ENCODE data around the gene ZKSCAN3.
A peak's percentile ranks its signal among the peaks of the same experiment; 100 is the strongest.
"Not testable (repeated sequence)": the region's sequence is repeated elsewhere in the genome, so short reads cannot be mapped to it uniquely, and the experiment has no call there.

Gene ZKSCAN3

DNA sequence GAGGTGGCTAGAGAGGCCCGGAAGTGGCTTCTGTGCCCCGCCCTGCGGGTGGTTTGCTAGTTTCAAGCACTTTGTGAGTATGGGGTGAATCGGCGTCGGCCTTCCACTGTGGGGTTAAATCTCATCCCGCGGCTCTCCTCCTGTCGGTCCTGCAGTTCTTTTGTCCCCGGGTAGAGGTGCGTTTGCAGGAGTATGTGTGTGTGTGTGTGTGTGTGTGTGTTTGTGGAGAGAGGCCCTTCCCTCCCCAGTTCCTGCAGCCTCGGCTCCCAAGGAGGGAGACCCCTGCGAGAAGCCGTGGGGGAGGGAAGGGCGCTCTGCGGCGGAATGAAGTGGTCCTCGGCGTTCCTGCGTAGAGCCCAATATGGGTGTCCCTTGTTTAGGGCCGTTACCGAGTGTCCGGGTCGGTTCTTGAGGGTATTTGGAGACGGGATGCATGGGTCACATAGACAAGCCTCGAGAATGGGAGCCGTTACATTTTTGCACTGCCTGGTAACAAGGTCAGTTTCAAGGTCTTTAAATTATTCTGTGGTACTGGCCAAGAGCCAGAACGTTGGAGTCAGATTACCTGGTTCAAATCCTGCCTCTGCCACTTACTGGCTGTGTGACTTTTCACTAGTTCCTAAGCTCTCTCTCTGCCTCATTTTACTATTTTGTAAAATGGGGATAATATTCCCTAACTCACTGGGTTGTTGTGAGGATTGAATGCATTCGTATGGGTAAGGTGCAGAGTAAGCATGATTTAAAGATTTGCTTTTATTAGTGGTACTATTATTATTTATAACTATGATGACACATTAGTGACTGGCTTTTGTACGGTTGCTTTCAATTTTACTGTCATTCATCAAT lies at the start of gene ZKSCAN3:
ZKSCAN3 (plus strand) TSS at position 56 of the 846 bp plus-strand sequence. CDS start 9,640 bp downstream, outside the sequence.
- peak; percentile 87 for DNase-seq (ENCODE audit: low spot score)

DNA sequence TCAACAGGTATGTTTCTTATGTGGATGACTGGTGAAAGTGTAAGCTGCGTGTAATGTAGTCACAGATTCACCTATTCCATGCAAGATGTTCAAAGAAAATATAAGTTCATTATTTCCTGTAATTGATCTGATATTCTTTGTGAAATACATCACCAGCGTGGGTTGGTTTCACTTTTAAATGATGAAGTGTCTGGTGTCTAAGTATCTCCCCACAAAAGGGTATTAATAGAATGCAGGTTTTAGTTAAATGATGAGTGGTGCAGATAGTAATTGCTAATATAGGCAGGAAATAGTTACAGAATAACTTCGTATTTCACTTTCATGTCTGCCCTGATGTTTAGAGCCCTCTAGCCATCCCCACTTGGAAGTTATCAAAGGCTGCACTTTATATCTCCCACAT lies 46.2 kb upstream of the ZKSCAN3 start:
- DNase-seq (ENCODE audit: low spot score) = no peak

DNA sequence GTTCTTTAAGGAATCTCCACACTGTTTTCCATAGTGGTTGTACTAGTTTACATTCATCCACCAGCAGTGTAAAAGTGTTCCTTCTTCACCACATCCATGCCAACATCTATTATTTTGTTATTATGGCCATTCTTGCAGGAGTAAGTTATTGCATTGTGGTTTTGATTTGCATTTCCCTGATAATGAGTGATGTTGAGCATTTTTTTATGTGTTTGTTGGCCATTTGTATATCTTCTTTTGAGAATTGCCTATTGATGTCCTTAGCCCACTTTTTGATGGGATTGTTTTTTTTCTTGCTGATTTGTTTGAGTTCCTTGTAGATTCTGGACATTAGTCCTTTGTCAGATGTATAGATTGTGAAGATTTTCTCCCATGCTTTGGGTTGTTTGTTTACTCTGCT lies 43.4 kb upstream of the ZKSCAN3 start:
- not testable (repeated sequence) for DNase-seq (ENCODE audit: low spot score)

DNA sequence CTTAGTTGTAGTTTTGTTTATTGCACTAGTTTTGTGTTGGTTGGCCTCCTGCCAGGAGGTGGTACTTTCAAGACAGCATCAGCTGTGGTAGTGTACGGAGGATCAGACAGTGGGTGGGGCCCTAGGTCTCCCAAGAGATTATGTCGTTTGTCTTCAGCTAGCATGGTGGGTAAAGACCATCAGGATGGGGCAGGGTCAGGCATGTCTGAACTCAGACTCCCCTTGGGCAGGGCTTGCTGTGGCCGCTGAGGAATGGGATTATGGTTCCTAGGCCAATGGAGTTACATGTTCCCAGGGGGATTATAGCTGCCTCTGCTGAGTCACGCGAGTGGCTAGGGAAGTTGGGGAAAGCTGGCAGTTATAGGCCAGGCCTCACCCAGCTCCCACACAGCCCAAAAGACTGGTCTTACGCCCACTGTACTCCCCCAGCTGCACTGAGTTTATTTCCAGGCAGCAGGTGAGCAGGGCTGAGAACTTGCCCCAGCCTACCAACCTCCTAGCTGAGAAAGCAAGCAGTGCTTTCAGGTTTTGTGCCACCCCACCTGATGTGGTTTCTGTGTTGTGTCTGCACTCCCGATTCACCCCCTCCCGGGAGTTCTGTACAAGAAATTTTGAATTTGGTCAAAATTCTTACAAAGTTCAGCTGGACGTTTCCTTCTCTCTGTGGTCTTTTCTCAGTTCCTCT lies 38.5 kb upstream of the ZKSCAN3 start:
- peak; percentile 61 for DNase-seq (ENCODE audit: low spot score)

DNA sequence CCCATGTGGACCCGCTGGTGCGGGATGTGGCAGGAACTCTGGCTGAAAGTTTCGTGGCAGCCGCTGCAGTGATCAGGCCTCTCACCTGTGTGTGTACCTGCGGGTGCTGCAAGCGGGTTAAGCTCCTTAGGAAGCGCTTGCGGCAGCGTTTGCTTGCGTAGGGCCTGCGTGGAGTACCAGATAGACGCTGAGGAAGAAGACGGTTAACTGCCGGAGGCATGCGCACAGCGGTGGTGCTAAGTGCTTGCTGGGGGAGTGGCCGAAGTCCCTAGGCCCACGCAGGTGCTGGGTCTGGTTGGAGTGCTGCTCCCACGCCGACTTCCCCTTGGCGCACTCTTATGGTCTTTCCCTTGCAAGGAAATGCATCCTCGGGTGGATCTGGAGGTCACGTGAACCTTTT lies 36.8 kb upstream of the ZKSCAN3 start:
- no peak for DNase-seq (ENCODE audit: low spot score)

DNA sequence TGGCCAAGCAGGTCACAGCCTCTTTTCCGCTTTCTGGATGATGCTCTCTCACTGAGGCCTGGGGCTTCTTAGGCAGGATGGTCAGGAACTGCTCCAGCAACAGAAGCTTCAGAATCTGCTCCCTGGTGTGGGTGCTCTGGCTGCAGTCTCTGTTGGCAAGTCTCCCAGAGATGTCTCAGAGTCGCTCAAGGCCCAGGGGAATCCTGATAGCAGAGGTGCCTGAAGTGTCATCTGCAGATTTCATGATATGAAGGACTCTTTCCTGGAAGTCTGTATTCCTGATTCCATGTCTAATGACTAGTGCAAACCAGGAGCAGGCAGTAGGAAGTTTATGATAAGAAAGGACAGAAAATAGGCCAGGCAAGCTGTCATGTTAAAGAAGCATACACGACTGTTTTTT lies 34.1 kb upstream of the ZKSCAN3 start:
- DNase-seq (ENCODE audit: low spot score) = no peak

DNA sequence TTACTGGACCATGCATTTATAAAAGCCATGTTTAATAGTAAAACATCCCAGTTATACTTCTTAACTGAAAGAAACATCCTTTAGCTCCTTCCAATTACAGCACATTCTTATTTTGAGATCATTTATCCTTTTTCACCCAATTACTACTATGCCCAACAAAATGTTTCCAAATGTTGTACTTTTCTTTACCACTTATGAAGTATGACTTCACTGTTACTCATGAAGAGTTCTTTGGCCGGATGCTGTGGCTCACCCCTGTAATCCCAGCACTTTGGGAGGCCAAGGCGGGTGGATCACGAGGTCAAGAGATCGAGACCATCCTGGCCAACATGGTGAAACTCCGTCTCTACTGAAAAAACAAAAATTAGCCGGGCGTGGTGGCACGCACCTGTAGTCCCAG lies 31.9 kb upstream of the ZKSCAN3 start:
- DNase-seq (ENCODE audit: low spot score) = not testable (repeated sequence)

DNA sequence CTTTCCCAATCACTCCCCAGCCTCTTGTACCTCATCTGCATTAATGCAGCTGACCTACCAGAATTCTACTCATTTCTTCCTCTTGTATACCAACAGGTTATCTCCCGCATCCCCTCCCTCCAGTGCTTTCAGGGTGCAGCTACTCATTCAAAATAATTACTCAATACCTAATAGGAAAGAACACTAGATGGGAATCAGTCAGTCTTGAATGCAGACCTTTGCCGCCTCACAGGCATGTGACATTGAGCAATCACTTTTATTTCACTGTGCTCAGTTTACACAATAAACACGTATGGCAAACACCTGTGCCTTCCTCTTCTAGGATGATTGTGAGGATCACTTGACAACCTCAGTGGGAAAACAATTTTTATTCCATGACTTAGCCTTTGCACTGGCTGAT lies 27.1 kb upstream of the ZKSCAN3 start:
- DNase-seq (ENCODE audit: low spot score) = no peak

DNA sequence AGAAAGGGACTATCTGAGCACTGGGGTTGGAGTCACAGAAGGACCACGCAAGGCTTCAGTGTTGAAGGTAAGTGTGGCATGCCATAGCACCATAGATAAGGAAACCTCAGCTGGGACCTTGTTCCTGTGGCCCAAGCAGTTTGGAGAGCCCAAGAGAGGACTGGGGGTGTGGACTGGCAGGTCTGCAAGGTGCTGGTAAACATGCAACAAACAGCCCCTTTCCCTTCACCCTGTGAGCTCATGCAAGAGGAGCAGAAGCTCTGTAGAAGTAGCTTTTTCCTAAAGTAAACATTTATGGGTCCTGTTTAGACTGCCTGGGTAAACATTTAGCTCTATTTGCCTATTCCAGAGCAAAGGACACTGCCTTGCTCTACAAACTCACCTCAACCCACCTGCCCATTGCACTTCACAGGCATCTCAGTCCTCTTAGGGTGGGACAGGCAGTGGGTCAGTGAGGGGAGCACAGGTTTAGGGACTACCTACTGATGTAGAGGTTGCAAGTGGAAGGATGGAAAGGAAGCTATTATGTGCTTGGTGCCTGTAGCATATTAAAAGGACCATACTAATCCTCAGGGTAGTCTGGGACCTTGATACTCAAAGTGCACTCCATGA lies 25.8 kb upstream of the ZKSCAN3 start:
- no peak for DNase-seq (ENCODE audit: low spot score)

DNA sequence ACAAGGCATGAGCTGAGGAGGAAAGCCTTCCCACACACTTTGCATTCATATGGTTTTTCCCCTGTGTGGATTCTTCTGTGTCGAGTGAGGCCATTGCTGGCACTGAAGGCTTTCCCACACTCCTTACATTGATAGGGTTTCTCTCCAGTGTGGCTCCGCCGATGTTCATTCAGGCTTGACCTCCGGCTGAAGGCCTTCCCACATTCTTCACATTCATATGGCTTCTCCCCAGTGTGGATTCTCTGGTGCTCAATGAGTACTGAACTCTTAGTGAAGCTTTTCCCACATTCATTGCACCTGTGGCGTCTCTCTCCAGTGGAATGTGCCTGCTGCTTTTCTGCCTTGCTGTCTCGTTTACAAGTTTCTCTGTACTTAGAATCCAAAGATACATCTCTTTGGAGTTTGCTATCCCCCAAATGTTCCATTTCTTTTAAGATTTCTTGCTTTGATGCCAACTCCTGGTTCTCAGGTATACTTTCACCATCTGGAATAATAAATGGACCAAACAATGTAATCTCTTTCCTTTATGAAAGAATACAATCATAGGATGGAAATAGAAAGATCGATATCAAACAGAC lies 23.3 kb upstream of the ZKSCAN3 start:
- no peak for DNase-seq (ENCODE audit: low spot score)

DNA sequence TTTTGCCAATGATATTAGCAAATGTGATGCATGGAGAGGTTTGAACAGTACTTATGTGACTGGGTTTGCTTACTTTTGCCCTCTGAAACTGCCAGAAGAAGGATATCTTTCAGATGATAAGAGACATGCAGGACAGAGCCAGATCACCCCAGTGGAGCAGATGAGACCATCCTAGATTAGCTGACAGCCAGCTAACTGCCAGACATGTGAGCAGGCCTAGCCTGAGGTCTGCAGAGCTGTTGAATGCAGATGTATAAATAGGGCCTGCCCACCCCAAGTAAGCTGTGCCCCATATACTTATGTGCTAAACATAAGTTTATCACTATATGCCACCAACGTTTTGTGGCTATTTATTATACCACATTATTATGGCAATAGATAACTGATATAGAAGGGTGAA lies 19.7 kb upstream of the ZKSCAN3 start:
- DNase-seq (ENCODE audit: low spot score) = no peak

DNA sequence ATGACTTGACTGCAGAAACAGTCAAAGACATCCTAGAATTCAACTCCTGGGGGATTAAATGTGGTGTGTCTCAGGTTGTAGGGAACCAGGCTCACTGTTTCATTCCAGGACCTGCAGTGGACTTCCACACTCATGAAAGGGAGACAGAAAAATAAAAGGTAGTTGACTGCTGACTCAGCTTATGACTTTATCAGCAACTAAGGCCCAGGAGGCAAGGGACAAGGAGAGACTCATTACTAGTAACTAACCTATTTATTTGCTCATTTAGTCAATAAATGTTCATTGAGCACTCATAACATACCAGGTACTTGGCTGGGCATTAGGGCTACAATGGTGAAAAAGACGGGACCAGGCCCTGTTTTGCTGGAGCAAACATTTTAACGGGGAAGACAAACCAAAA lies 16.7 kb upstream of the ZKSCAN3 start:
- DNase-seq (ENCODE audit: low spot score) = no peak

DNA sequence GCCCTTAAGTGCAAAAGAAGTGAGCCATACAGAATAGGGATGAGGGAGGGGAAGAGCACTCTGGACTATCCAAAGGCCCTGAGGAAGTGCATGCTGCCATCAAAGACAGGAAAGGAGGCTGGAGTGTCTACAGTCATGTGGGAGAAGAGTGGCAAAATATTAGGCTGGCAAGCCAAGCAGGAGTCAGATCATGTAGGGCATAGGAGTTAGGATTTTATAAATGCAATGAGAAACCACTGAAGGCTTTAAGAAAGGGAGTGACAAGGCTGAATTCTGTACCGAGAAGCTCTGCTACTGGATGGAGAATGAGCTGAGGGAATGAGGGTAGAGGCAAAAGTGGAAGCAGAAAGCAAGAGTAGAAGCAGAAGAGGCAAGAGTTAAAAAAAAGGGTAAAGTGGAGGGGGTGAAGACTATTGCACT lies 16.1 kb upstream of the ZKSCAN3 start:
- DNase-seq (ENCODE audit: low spot score) = no peak

DNA sequence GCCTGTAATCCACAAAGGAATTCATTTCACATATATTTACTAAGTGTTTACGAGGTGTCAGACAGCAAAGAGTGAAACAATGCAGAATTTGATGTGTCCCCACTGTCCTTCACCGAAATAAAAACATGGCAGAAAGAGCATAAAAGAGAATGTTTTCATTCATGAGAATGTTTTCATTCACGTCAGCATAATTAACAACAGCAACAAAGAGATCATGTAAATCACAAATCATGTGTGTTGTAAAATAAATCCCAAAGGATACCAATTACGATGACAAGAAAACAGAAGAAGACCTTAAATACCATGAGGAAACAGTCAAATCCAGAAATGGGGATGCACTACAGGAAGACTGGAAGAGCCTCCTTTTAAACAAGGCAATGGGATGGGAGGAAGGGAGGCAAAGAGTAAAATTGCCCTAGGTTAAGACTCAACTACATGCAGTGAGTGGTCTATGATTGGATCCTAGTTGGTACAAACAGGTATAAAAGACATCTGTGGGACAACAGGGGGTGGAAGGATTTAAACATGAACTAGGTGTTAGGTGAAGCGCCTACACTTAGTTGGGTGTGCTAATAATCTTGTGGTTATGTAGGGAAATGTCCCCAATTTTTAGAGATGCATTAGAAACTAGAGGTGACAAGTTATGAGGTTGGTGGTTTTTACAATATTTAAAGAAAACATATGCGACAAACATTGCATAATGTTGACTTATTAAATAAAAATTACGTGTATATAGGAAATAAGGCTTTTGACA lies 15.3 kb upstream of the ZKSCAN3 start:
- DNase-seq (ENCODE audit: low spot score) = no peak

DNA sequence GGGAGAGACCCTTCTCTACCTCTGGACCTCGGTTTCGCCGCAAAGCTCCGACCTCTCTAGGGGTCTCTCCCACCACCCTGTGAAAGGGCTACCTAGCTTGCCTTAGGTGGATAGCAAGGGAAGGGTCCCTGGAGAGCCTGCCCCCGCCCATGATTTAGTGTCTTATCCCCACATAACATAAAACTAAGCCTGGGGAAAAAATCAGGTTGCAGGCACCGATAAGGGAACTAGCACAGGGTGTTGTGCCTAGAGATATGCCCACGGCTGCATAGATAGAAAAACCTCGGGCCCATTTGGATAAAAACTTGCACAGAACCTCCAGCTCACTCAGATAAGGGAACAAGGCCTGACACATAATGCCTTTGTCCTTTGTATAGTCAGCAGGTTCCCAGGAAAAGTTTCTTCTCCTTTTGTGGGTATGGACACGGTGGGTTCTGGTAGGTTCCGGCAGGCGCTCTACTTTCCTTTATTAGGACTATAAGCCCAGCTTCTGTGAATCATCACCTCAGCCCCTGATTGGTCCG lies 14.6 kb upstream of the ZKSCAN3 start:
- no peak for DNase-seq (ENCODE audit: low spot score)

DNA sequence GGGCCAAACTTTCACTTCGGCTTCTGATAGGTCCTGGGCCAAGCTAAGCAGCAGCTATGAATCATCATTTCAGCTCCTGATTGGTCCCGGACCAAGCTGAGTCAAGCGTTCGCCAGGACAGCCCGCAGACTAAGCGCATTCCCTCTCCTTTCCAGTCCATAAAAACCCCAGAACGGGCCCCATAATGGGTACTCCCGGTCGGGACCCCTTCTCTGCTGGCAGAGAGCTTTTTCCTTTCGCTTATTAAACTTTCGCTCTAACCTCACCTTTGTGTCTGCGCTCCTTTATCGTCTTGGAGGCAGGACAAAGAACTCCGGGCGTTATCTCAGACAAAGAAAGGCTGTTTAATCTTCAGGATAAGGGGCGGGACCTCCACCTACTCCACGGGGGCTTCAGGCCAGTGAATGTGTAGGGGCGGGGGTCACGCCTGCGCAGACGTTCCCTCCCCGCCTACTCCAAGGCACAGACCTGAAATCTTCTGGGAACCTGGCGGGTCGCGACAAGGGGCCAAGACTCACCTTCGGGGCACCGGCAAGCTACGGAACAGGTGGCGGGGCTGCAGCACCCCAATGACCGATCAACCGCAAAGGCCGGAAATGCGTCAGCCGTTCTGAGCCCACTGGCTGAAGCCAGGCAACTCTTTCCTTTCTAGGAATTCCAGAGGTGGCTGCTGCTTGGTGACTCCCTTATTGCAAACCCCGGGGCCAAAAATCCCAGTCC lies 14.0 kb upstream of the ZKSCAN3 start, which contains the start of gene ZSCAN31:
ZSCAN31 (minus strand) TSS at position 585 of the 720 bp plus-strand sequence. CDS start 6,465 bp downstream, outside the sequence.
- DNase-seq (ENCODE audit: low spot score) = peak; percentile 94

DNA sequence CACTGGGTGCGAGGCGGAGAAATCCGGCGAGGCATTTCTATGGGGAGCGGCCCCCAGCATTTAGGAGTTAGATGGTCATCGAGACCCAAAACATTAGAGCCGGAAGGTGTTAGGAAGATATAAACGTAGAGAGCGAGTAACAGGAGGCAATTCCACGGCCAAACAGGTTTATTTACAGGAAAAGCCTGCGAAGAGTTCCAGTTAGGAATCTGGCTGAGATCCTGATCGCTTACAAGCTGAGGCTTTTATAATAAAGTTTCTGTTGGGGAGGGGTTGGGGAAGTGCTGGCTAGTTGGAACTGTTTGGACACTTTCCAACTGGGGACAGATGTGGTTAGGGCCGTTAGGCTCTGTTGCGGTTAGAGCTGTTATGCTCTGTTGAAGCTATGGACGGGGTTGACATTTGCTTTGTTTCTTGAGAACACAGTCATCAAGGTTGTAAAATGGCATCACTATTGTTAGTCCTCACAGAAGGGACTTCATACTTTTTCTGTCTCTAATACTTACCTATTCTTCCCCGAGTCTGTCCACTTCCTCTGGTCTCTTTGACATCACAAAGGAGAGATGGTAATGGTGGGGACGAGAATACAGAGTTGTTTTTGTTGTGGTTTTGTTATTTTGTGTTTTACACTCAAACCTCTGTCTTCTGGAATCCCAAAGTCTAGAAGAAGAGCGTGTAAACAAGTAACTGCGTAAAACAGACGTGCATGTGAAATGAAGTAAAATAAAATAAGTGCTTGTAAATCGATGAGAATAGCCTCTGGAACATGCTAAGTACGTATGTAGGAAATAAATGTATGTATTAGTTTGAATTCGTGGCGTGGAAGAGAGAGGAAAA lies 13.2 kb upstream of the ZKSCAN3 start:
- no peak for DNase-seq (ENCODE audit: low spot score)

DNA sequence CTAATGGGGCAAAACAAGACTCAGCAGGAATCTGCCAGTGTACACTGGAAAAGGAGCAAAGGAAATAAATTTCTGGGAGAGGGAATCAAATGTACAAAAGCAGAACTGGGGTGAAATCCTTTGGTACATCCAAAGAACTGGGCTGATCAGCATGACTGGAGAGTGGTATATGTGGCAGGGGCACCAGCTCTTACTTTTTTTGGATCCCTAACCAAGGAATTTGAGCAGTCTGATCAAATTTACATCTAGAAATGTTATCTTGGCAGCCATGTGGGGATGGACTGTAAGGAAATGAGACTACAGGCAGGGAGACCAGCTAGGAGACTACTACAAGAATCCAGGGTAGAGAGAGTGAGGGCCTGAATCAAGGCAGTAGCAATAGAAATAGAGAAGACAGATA lies 12.6 kb upstream of the ZKSCAN3 start:
- DNase-seq (ENCODE audit: low spot score) = no peak

DNA sequence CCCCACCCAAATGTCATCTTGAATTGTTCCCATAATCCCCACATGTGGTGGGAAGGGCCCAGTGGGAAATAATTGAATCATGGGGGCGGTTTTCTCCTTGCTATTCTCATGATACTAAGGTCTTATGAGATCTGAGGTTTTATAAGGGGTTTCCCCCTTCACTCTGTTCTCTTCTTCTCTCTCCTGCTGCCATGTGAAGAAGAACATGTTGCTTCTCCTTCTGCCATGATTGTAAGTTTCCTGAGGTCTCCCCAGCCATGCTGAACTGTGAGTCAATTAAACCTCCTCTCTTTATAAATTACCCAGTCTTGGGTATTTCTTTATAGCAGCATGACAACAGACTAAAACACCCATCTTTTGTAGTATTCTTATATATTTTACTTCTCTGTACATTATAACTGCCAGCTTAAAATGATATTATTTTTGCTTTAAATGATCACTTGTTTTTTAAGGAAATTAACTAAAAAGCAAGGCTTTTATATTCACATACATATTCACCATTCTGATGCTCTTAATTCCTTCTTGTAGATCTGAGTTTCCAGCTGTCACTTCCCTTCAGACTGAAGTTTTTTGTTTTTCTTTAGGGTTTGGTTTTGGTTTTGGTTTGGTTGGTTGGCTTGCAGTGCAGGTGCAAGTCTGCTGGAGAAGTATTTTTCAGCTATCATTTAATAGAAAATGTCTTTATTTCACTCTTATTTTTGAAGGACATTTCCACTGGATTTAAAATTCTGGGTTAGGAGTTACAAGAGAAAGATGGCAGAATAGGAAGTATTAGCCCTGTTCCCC lies 9.2 kb upstream of the ZKSCAN3 start:
- no peak for DNase-seq (ENCODE audit: low spot score)
